SIG-M5 treated with dmso at 0.1 percent for 504 hours (cell line): Measurements from ENCODE around the gene CT47A1.
"Not testable (repeated sequence)": the region's sequence is repeated elsewhere in the genome, so short reads cannot be mapped to it uniquely, and the experiment has no call there.

Experiments
- DNase-seq: peaks from one replicate; lab custom pipeline; 2025; ENCODE audit not compliant: unreplicated experiment; lab: John Stamatoyannopoulos, UW

The CT47A1 gene

DNA sequence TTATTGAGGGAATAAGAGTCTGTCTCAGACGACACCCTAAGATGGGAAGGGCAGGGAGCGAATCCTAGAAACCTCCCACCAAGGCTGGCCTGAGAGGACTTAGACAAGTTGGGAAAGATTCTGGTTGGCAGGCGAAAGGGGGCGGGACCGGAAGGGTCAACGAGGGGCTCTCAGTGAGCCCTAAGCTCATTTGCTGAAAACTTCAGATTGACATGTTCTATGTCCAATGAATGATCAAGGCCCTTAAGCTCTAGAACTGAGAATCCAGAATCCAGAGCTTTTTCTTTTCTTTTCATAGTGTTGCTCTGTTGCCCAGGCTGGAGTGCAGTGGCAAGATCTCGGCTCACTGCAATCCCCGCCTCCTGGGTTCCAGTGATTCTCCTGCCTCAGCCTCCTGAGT is at the start of gene CT47A1:
Gene CT47A1 (minus strand): TSS at position 101 of the 400 bp plus-strand sequence. CDS start 231 bp downstream, outside the sequence.
- DNase-seq: not testable (repeated sequence)

DNA sequence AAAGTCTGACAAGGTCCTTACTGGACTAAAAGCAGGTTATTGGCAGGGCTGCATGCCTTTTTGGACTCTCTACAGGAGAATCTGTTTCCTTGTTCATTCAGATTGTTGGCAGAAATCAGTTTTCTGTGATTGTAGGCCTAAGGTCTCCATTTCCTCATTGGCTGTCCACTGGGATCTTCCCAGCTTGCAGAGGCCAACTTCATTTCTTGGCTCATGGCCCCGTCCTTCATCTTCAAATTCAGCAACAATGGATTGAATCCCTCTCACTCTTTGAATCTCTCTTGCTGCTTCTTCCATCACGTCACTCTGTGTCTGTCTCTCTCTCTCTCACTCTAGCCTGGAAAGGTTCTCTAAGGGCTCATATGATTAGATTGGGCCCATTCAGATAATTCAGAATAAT is 47.0 kb upstream of the CT47A1 start:
- DNase-seq: no peak

GRCh38 chrX:121030083-121030482 is 44.5 kb upstream of the CT47A1 start:
- no peak for DNase-seq

DNA sequence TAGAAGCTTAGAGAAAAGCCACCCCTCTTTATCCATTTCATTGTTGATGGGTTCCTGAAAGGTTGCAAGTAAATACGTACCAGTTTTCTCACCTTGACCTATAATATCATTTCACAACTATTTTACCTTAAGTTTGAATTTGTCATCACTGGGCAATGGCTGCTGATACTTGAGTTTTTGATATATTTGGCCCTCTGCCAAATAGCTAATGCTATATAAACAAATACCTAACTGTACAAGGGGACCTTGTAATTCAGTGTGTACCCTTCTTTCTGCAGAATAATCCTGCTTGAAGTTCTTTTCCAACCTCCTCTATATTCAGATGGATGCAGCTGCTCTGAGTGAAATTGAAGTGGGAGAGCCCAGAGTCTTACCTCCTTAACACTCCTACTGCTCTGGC is 42.9 kb upstream of the CT47A1 start:
- DNase-seq: no peak

GRCh38 chrX:121014826-121015225 is 29.3 kb upstream of the CT47A1 start:
- DNase-seq: no peak

- DNase-seq: no peak
Measured at GRCh38 chrX:121013897-121014455, 28.4 kb upstream of the CT47A1 start.

DNA sequence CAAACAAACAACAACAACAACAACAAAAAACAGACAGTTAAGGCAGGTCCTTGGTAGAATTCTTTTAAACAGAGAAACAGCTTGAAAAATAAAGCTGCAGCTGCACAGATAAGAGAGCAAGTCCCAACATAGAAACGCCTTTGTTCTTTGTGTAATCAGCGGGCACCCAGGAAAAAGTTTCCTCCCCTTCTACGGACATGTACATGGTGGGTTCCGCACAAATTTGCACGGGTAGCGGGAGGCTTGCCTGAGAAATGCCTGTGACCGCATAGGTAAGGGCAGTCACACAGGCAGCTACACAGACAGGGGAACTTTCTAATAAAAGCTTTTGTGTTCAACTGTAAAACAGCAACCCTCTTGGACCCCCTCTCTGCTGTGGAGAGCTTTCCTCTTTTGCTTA is 25.7 kb upstream of the CT47A1 start:
- no peak for DNase-seq

DNA sequence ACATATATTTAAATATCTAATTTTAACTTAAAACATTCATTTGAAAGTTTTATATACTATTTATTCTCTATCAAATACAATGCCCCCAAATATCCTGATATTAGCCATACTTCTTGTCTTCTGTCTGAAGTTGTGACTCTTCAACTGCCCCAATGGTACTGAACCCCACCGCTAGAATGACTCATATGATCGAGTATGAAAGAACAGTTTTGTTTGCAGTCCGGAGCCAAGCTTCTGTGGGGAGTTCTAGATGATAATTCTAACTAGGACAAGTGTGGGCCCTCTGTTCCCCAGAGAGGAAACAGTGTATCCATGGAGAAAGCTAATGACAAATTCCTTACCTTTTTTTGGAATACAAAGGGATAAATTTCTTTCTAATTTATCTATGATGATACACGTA is 24.7 kb upstream of the CT47A1 start:
- no peak for DNase-seq

GRCh38 chrX:121009764-121010163 is 24.2 kb upstream of the CT47A1 start:
- no peak for DNase-seq

- DNase-seq: no peak
Measured at GRCh38 chrX:121008920-121009319, 23.4 kb upstream of the CT47A1 start.

GRCh38 chrX:121000589-121000988 is 15.0 kb upstream of the CT47A1 start:
- DNase-seq: no peak

- DNase-seq: no peak
Measured at GRCh38 chrX:120999413-120999812, 13.9 kb upstream of the CT47A1 start.

- not testable (repeated sequence) for DNase-seq
Measured at GRCh38 chrX:120956500-120956899, 29.1 kb downstream of the CT47A1 start, which contains the start of gene CT47A7. CT47A7 (minus strand) TSS chrX:120956600; CDS start chrX:120956345, 255 bp downstream.
